Dedifferentiated amniotic fluid mesenchymal stem cell (primary cell): ENCODE results near the gene ATP11A.

Source experiments
- DNase-seq: peaks from one replicate; pipeline ENCODE4 v3.0.0-alpha.2; 2016; ENCODE audit errors: extremely low spot score

ATP11A gene

GRCh38 chr13:112743451-112744167 lies 53.8 kb downstream of the ATP11A start:
- DNase-seq: no peak

GRCh38 chr13:112744168-112745021 lies 54.6 kb downstream of the ATP11A start:
- DNase-seq: no peak

GRCh38 chr13:112746044-112746443 lies 56.2 kb downstream of the ATP11A start:
- no peak for DNase-seq

GRCh38 chr13:112747256-112747655 lies 57.4 kb downstream of the ATP11A start:
- DNase-seq: no peak

GRCh38 chr13:112748947-112749735 lies 59.3 kb downstream of the ATP11A start:
- no peak for DNase-seq

GRCh38 chr13:112750570-112750969 lies 60.7 kb downstream of the ATP11A start:
- no peak for DNase-seq

GRCh38 chr13:112751617-112752016 lies 61.8 kb downstream of the ATP11A start:
- no peak for DNase-seq

GRCh38 chr13:112752211-112752610 lies 62.4 kb downstream of the ATP11A start:
- no peak for DNase-seq

- DNase-seq: no peak
Observed at GRCh38 chr13:112752711-112753541, 63.1 kb downstream of the ATP11A start.

- DNase-seq: no peak
Observed at GRCh38 chr13:112753833-112754232, 64.0 kb downstream of the ATP11A start.

GRCh38 chr13:112754281-112755025 lies 64.6 kb downstream of the ATP11A start:
- DNase-seq: no peak

- DNase-seq: no peak
Observed at GRCh38 chr13:112755331-112755730, 65.5 kb downstream of the ATP11A start.

- no peak for DNase-seq
Observed at GRCh38 chr13:112756081-112756480, 66.2 kb downstream of the ATP11A start.

- no peak for DNase-seq
Observed at GRCh38 chr13:112756511-112756966, 66.7 kb downstream of the ATP11A start.

GRCh38 chr13:112756967-112757758 lies 67.3 kb downstream of the ATP11A start:
- DNase-seq: no peak

- no peak for DNase-seq
Observed at GRCh38 chr13:112757759-112758086, 67.9 kb downstream of the ATP11A start.

GRCh38 chr13:112759053-112759452 lies 69.2 kb downstream of the ATP11A start:
- no peak for DNase-seq

- DNase-seq: no peak
Observed at GRCh38 chr13:112759827-112760226, 70.0 kb downstream of the ATP11A start.

GRCh38 chr13:112760435-112760834 lies 70.6 kb downstream of the ATP11A start:
- no peak for DNase-seq

GRCh38 chr13:112760931-112761330 lies 71.1 kb downstream of the ATP11A start:
- DNase-seq: no peak
